Measurements from ENCODE around the gene TSPAN18.

DNA sequence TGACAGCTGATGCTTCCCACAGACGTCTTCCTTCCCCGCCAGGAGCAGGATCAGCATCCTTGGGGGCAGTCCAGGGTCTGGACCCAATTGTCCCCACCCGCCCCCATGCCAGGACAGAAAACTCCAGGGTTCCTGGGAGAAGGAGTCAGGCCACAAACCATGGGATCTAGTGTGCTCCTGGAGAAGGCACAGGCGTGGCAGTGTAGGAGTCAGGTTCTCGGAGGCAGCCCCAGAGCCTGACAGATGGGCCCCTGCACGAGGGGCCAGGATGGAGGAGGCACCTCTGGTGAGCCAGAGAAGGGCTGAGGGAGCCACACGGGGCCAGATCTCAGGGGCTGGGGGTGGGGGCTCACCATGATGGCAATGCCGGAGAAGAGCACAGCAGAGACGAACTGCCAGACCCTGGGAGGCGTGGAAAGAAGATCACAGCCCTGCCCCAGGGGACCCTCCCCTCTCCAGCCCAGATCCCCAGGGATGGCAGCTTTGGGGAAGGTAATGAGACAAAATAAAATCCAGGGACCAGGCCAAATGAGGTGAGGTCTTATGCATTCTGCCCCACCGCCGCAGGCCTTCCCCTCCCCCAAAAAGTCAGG is 210.3 kb downstream of the TSPAN18 start:
- TF ChIP-seq, protein P1, sequence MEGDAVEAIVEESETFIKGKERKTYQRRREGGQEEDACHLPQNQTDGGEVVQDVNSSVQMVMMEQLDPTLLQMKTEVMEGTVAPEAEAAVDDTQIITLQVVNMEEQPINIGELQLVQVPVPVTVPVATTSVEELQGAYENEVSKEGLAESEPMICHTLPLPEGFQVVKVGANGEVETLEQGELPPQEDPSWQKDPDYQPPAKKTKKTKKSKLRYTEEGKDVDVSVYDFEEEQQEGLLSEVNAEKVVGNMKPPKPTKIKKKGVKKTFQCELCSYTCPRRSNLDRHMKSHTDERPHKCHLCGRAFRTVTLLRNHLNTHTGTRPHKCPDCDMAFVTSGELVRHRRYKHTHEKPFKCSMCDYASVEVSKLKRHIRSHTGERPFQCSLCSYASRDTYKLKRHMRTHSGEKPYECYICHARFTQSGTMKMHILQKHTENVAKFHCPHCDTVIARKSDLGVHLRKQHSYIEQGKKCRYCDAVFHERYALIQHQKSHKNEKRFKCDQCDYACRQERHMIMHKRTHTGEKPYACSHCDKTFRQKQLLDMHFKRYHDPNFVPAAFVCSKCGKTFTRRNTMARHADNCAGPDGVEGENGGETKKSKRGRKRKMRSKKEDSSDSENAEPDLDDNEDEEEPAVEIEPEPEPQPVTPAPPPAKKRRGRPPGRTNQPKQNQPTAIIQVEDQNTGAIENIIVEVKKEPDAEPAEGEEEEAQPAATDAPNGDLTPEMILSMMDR (IDR thresholded peaks at IDR 0.05): no peak
- TF ChIP-seq POLR2A (IDR thresholded peaks at IDR 0.05): no peak
